Parathyroid adenoma (tissue), 2 donors: ENCODE measurements around the gene TBK1.

Experiments
- H2AFZ ChIP-seq: fragments of 300-600 bp; sonication (generic); one replicate; pipeline ENCODE4 v1.7.0; 2017; ENCODE audit warnings: antibody characterized with exemption, mild to moderate bottlenecking
- H3K27ac ChIP-seq: fragments of 300-600 bp; sonication (generic); one replicate; pipeline ENCODE4 v1.7.0; 2017
- H3K27me3 ChIP-seq: fragments of 300-600 bp; sonication (generic); one replicate; pipeline ENCODE4 v1.7.0; 2017; ENCODE audit warnings: low read length; ENCODE audit not compliant: control insufficient read depth, insufficient read depth
- H3K36me3 ChIP-seq: fragments of 300-600 bp; sonication (generic); one replicate; pipeline ENCODE4 v1.7.0; 2017; ENCODE audit warnings: low read length; ENCODE audit not compliant: control insufficient read depth, insufficient read depth
- H3K4me1 ChIP-seq: fragments of 300-600 bp; sonication (generic); one replicate; pipeline ENCODE4 v1.7.0; 2017; ENCODE audit warnings: control low read depth
- H3K4me2 ChIP-seq: fragments of 300-600 bp; sonication (generic); one replicate; pipeline ENCODE4 v1.7.0; 2017; ENCODE audit warnings: low read length
- H3K4me3 ChIP-seq: fragments of 300-600 bp; sonication (generic); one replicate; pipeline ENCODE4 v1.7.0; 2017; ENCODE audit warnings: low read depth, low read length
- H3K79me2 ChIP-seq: fragments of 300-600 bp; sonication (generic); one replicate; pipeline ENCODE4 v1.7.0; 2017; ENCODE audit warnings: control low read depth
- H3K9ac ChIP-seq: fragments of 300-600 bp; sonication (generic); one replicate; pipeline ENCODE4 v1.7.0; 2017; ENCODE audit warnings: mild to moderate bottlenecking
- H3K9me3 ChIP-seq: fragments of 300-600 bp; sonication (generic); one replicate; pipeline ENCODE4 v1.7.0; 2017; ENCODE audit warnings: low read length; ENCODE audit not compliant: control insufficient read depth
- CTCF ChIP-seq: fragments of 300-600 bp; sonication (generic); IDR thresholded peaks from one replicate; pipeline ENCODE4 v1.7.0; 2017; ENCODE audit warnings: antibody characterized with exemption, mild to moderate bottlenecking
- donor health status: primary hyperparathyroidism.

The TBK1 gene

DNA sequence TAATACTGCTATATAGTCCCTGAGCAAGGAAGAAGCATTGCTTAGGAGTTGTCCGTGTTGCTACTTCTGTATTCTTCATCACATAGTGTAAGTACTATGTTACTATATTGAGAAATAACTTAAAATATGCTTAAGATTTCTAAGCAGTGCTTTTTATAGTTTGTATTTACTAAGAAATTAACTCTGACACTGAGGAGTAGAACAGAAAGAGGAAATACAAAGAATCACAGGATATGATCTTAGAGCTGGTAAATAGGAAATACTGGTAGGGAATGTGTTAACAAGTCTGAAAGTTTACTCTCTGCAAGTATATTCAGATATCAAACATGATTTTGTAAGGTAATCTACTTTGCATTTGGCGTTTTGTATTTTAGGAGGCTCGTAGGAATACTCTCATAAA is 32.2 kb upstream of the TBK1 start:
- Histone ChIP-seq H3K4me3 (no peak overlapping the region), H3K9me3 (no peaks in the 10 kb centered on the region), H3K79me2 (no peaks in the 10 kb centered on the region), H3K27me3 (no peaks in the 10 kb centered on the region), H3K9ac (no peak overlapping the region), H3K4me1 (no peaks in the 10 kb centered on the region), H3K4me2 (no peak overlapping the region), H3K36me3 (no peaks in the 10 kb centered on the region), H2AFZ (no peak overlapping the region), H3K27ac (no peak overlapping the region)
- no peak for TF ChIP-seq CTCF

DNA sequence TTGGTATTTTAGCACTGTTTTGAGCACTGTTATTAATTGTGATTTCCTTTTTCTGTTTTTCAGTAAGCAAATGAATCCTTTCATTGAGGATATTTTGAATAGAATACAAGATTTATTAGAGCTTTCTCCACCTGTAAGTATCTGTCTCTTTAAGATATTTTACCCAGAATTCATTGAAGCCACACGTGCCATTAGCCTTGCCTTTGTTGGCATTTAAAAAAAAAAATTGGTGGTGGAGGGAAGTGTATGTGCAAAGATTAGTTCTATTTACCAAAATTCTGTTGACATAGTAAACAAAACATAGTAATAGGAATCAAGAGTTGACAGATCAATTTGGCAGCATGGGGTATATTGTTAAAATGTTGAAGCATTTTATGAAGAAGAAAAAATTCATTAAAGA is 23.9 kb upstream of the TBK1 start:
- Histone ChIP-seq H3K27me3 (no peaks in the 10 kb centered on the region), H3K9me3 (no peaks in the 10 kb centered on the region), H3K4me3 (no peak overlapping the region), H3K9ac (no peak overlapping the region), H2AFZ (no peak overlapping the region), H3K4me2 (no peak overlapping the region), H3K79me2 (no peaks in the 10 kb centered on the region), H3K27ac (no peak overlapping the region), H3K36me3 (no peaks in the 10 kb centered on the region), H3K4me1 (no peaks in the 10 kb centered on the region)
- no peak for TF ChIP-seq CTCF

GRCh38 chr12:64428956-64429355 is 23.0 kb upstream of the TBK1 start:
- Histone ChIP-seq H2AFZ (no peak overlapping the region), H3K9ac (no peak overlapping the region), H3K4me3 (no peak overlapping the region), H3K9me3 (no peaks in the 10 kb centered on the region), H3K4me1 (no peaks in the 10 kb centered on the region), H3K79me2 (no peaks in the 10 kb centered on the region), H3K4me2 (no peak overlapping the region), H3K36me3 (no peaks in the 10 kb centered on the region), H3K27me3 (no peaks in the 10 kb centered on the region), H3K27ac (no peak overlapping the region)
- TF ChIP-seq CTCF: no peak

- H3K27me3 ChIP-seq: no peaks in the 10 kb centered on the region
- H3K4me1 ChIP-seq: no peaks in the 10 kb centered on the region
- H3K27ac ChIP-seq: no peak overlapping the region
- H3K9ac ChIP-seq: no peak overlapping the region
- H3K4me3 ChIP-seq: no peak overlapping the region
- H2AFZ ChIP-seq: no peak overlapping the region
- H3K36me3 ChIP-seq: no peaks in the 10 kb centered on the region
- H3K9me3 ChIP-seq: no peaks in the 10 kb centered on the region
- no peaks in the 10 kb centered on the region for H3K79me2 ChIP-seq
- H3K4me2 ChIP-seq: no peak overlapping the region
- TF ChIP-seq CTCF: no peak
These were observed 21.0 kb upstream of the TBK1 start for GRCh38 chr12:64430886-64431285.

GRCh38 chr12:64431791-64432190 is 20.1 kb upstream of the TBK1 start:
- no peaks in the 10 kb centered on the region for H3K9me3 ChIP-seq
- no peaks in the 10 kb centered on the region for H3K4me1 ChIP-seq
- H3K27ac ChIP-seq: no peak overlapping the region
- TF ChIP-seq CTCF: no peak
- no peak overlapping the region for H3K4me3 ChIP-seq
- no peaks in the 10 kb centered on the region for H3K27me3 ChIP-seq
- no peaks in the 10 kb centered on the region for H3K79me2 ChIP-seq
- no peak overlapping the region for H2AFZ ChIP-seq
- no peaks in the 10 kb centered on the region for H3K36me3 ChIP-seq
- no peak overlapping the region for H3K9ac ChIP-seq
- H3K4me2 ChIP-seq: no peak overlapping the region
